Measurements from ENCODE around the gene ZNF423. TPM values are rescaled to one million over a fixed set of nuclear protein-coding genes. Genes with fewer than 3 reads are reported as not detected.
A peak's percentile ranks its signal among the peaks of the same experiment; 100 is the strongest.

The ZNF423 gene
- total and polyA plus RNA-seq, 2 experiments from 2014 or later, result 12.3 to 22.2 TPM

- H3K27ac ChIP-seq, result peak overlapping the region; percentile 83
These were observed 561 bp downstream of the ZNF423 start for GRCh38 chr16:49855280-49855821.

GRCh38 chr16:49854796-49855203 lies 1.1 kb downstream of the ZNF423 start:
- Histone ChIP-seq H3K9me3 (ENCODE audit: low read depth) (no peaks in the 10 kb centered on the region), H3K36me3 (no peaks in the 10 kb centered on the region), H3K4me1 (ENCODE audit: low read depth) (peaks cover 30% of the 10 kb centered on the region), H3K4me3 (peak overlapping the region; percentile 99), H3K27ac (peak overlapping the region; percentile 63), H3K27me3 (no peaks in the 10 kb centered on the region)
- peak in 1 of 2 donors; percentile 70 for DNase-seq (ENCODE audit: low read depth in 1 of 2, low spot score in 1 of 2)
- TF ChIP-seq CTCF (IDR thresholded peaks at IDR 0.05; ENCODE audit: low read depth, low read length), result no peak

More at GRCh38 chr16:49855280-49855821, 561 bp downstream of the ZNF423 start:
- Histone ChIP-seq H3K36me3 (no peaks in the 10 kb centered on the region), H3K9me3 (ENCODE audit: low read depth) (no peaks in the 10 kb centered on the region), H3K4me3 (peak overlapping the region; percentile 99), H3K4me1 (ENCODE audit: low read depth) (peaks cover 30% of the 10 kb centered on the region), H3K27me3 (no peaks in the 10 kb centered on the region)
- DNase-seq (ENCODE audit: low read depth in 1 of 2, low spot score in 1 of 2), result peak; percentile 93 to 94
- no peak for TF ChIP-seq CTCF (IDR thresholded peaks at IDR 0.05; ENCODE audit: low read depth, low read length)

- TF ChIP-seq CTCF (IDR thresholded peaks at IDR 0.05; ENCODE audit: low read depth, low read length), result no peak
- Histone ChIP-seq H3K27ac (peak overlapping the region; percentile 63), H3K4me1 (ENCODE audit: low read depth) (peaks cover 30% of the 10 kb centered on the region), H3K36me3 (no peaks in the 10 kb centered on the region), H3K9me3 (ENCODE audit: low read depth) (no peaks in the 10 kb centered on the region), H3K27me3 (no peaks in the 10 kb centered on the region), H3K4me3 (peak overlapping the region; percentile 99)
- peak in 1 of 2 donors; percentile 55 for DNase-seq (ENCODE audit: low read depth in 1 of 2, low spot score in 1 of 2)
These were observed 1.6 kb downstream of the ZNF423 start for GRCh38 chr16:49854188-49854795.

- H3K36me3 ChIP-seq, result no peaks in the 10 kb centered on the region
- DNase-seq (ENCODE audit: low read depth in 1 of 2, low spot score in 1 of 2), result no peak
- H3K27me3 ChIP-seq, result no peaks in the 10 kb centered on the region
- H3K4me3 ChIP-seq, result no peak overlapping the region
- TF ChIP-seq CTCF (IDR thresholded peaks at IDR 0.05; ENCODE audit: low read depth, low read length), result no peak
- no peaks in the 10 kb centered on the region for H3K9me3 ChIP-seq (ENCODE audit: low read depth)
- H3K4me1 ChIP-seq (ENCODE audit: low read depth), result peaks cover 30% of the 10 kb centered on the region
- no peak overlapping the region for H3K27ac ChIP-seq
These were observed 3.6 kb downstream of the ZNF423 start for GRCh38 chr16:49852279-49852678.

- Histone ChIP-seq H3K4me3 (no peak overlapping the region), H3K36me3 (no peaks in the 10 kb centered on the region), H3K27ac (no peak overlapping the region), H3K4me1 (ENCODE audit: low read depth) (peaks cover 30% of the 10 kb centered on the region), H3K9me3 (ENCODE audit: low read depth) (no peaks in the 10 kb centered on the region), H3K27me3 (no peaks in the 10 kb centered on the region)
- DNase-seq (ENCODE audit: low read depth in 1 of 2, low spot score in 1 of 2), result no peak
- TF ChIP-seq CTCF (IDR thresholded peaks at IDR 0.05; ENCODE audit: low read depth, low read length), result no peak
These were observed 4.5 kb downstream of the ZNF423 start for GRCh38 chr16:49851468-49851787.
